22Rv1 (cell line): ENCODE results near the gene IZUMO4.

ENCODE experiments used
- H3K27ac ChIP-seq: fragments of 450-650 bp; 2 replicates; pipeline ENCODE4 v1.5.1; 2017
- ZFX ChIP-seq: fragments of 450-650 bp; IDR thresholded peaks from 2 replicates; pipeline ENCODE4 v1.6.1; 2017; ENCODE audit warnings: antibody characterized with exemption, borderline replicate concordance
- TF ChIP-seq, protein P1 (sequence below): fragments of 450-650 bp; IDR thresholded peaks from 2 replicates; pipeline ENCODE4 v1.5.1; 2017; ENCODE audit warnings: mild to moderate bottlenecking

The IZUMO4 gene

GRCh38 chr19:2135474-2136402 lies 39.0 kb downstream of the IZUMO4 start:
- no peak for TF ChIP-seq ZFX
- TF ChIP-seq, protein P1, sequence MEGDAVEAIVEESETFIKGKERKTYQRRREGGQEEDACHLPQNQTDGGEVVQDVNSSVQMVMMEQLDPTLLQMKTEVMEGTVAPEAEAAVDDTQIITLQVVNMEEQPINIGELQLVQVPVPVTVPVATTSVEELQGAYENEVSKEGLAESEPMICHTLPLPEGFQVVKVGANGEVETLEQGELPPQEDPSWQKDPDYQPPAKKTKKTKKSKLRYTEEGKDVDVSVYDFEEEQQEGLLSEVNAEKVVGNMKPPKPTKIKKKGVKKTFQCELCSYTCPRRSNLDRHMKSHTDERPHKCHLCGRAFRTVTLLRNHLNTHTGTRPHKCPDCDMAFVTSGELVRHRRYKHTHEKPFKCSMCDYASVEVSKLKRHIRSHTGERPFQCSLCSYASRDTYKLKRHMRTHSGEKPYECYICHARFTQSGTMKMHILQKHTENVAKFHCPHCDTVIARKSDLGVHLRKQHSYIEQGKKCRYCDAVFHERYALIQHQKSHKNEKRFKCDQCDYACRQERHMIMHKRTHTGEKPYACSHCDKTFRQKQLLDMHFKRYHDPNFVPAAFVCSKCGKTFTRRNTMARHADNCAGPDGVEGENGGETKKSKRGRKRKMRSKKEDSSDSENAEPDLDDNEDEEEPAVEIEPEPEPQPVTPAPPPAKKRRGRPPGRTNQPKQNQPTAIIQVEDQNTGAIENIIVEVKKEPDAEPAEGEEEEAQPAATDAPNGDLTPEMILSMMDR: no peak
- H3K27ac ChIP-seq: peak overlapping the region; percentile 46

- TF ChIP-seq ZFX: no peak
- TF ChIP-seq, protein P1: no peak
- no peak overlapping the region for H3K27ac ChIP-seq
These were observed 40.1 kb downstream of the IZUMO4 start for GRCh38 chr19:2136796-2137195.

DNA sequence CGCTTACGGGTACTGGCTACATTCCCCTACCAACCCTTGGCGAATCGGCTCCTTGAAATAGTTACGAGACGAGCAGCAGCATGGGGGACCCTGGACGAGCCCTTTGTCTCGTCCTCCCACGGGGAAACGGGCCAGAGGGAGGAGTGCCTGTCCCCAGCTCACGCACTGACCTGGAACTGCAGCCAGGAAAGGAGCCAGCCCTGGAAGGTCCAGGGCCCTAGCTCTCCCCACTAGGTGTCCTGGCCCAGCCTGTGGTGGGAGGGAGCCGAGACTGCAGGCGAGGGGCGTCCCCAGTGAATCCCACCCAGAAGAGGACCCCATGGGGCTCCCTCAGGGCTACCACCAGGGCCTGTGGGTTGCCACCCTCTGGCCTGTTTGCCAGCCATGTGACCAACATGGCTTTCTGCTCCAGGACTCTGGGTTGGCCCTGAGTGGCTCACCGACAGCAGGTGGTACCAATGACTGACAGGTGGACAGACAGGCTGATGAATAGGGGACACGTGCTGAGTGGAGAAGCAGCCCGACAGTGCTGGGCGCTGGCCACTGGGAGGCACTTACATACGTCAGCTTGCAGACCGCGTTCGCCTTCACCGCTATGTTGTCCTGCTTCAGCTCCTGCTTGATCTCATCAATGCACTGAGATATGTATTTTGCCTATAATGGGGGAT lies 41.5 kb downstream of the IZUMO4 start:
- no peak overlapping the region for H3K27ac ChIP-seq
- no peak for TF ChIP-seq ZFX
- TF ChIP-seq, protein P1: no peak

GRCh38 chr19:2139385-2140137 lies 42.8 kb downstream of the IZUMO4 start:
- no peak overlapping the region for H3K27ac ChIP-seq
- TF ChIP-seq ZFX: no peak
- TF ChIP-seq, protein P1: no peak

- H3K27ac ChIP-seq: no peak overlapping the region
- TF ChIP-seq, protein P1: no peak
- no peak for TF ChIP-seq ZFX
These were observed 43.4 kb downstream of the IZUMO4 start for GRCh38 chr19:2140138-2140569.

DNA sequence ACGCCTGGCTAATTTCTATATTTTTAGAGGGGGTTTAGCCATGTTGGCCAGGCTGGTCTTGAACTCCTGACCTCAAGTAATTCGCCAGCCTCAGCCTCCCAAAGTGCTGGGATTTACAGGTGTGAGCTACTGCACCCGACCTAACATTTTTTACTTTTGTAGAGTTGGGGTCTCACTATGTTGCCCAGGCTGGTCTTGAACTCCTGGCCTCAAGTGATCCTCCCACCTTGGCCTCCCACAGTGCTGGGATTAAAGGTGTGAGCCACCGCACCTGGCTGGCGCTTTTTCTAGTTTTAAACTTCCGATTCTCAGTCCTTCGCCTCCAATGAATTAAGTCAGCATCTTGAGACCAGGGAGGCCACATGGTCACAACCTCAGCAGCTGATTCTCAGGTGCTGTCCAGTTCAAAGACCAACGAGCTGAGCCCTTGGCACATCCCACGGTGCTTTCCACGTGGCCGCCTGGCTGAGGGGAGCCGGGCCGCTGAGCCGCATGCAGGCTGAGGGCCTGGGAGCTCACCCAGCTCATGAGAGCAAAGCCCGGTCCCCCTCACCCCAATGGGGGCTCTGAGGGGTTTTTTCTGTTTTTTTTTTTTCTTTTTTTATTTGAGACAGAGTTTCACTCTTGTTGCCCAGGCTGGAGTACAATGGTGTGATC lies 45.6 kb downstream of the IZUMO4 start:
- H3K27ac ChIP-seq: no peak overlapping the region

More for the DNA sequence above, 45.6 kb downstream of the IZUMO4 start:
- TF ChIP-seq, protein P1: no peak
- no peak for TF ChIP-seq ZFX
